SU-DHL-6 (cell line): Measurements from ENCODE around the gene TGDS.

Experiments used
- H2AFZ ChIP-seq: fragments of 200-600 bp; sonication (generic); 2 replicates; pipeline ENCODE4 v1.6.1; 2014; ENCODE audit warnings: low read depth, mild to moderate bottlenecking, moderate library complexity, mixed read lengths, antibody characterized with exemption, low read length; ENCODE audit not compliant: severe bottlenecking
- H3F3A ChIP-seq: fragments of 200-600 bp; shearing (Covaris generic); 2 replicates; pipeline ENCODE4 v1.6.0; 2016; ENCODE audit warnings: antibody characterized with exemption, mild to moderate bottlenecking; ENCODE audit not compliant: insufficient read depth
- H3K27ac ChIP-seq: fragments of 200-600 bp; sonication (generic); 2 replicates; pipeline ENCODE4 v1.5.1; 2016; ENCODE audit warnings: low read depth, mild to moderate bottlenecking, low read length, moderate library complexity, mixed read lengths
- H3K27me3 ChIP-seq: fragments of 200-600 bp; sonication (generic), shearing (Covaris generic); 2 replicates; pipeline ENCODE4 v1.6.0; 2014; ENCODE audit warnings: mild to moderate bottlenecking, low read length
- H3K36me3 ChIP-seq: fragments of 200-600 bp; sonication (generic); 2 replicates; pipeline ENCODE4 v1.6.1; 2014; ENCODE audit warnings: mild to moderate bottlenecking, low read length, mixed read lengths
- H3K4me2 ChIP-seq: fragments of 300-600, 200-600 bp; shearing (Covaris generic), sonication (generic); 2 replicates; pipeline ENCODE4 v1.6.0; 2014; ENCODE audit warnings: low read length, low read depth, mild to moderate bottlenecking; ENCODE audit not compliant: poor library complexity, severe bottlenecking
- H3K4me3 ChIP-seq: fragments of 200-600 bp; sonication (generic); 2 replicates; pipeline ENCODE4 v1.5.1; 2014; ENCODE audit warnings: antibody characterized with exemption, low read length, mild to moderate bottlenecking, mixed read lengths; ENCODE audit not compliant: insufficient read depth, poor library complexity, severe bottlenecking
- H3K79me2 ChIP-seq: fragments of 200-600 bp; sonication (generic); 2 replicates; pipeline ENCODE4 v1.6.1; 2014; ENCODE audit warnings: mild to moderate bottlenecking, low read length, moderate library complexity; ENCODE audit not compliant: insufficient read depth
- H3K9ac ChIP-seq: fragments of 200-600 bp; sonication (generic); 2 replicates; pipeline ENCODE4 v1.7.0; 2014; ENCODE audit warnings: mild to moderate bottlenecking, low read length
- H3K9me2 ChIP-seq: fragments of 200-600 bp; sonication (generic); replicated peaks from 2 replicates; pipeline ENCODE4 v1.6.1; 2014; ENCODE audit warnings: low read length; ENCODE audit not compliant: insufficient read depth
- H3K9me3 ChIP-seq: fragments of 200-600 bp; sonication (generic); 2 replicates; pipeline ENCODE4 v1.6.1; 2014; ENCODE audit warnings: low read length, mixed read lengths; ENCODE audit not compliant: insufficient read depth
- H4K20me1 ChIP-seq: fragments of 200-600 bp; sonication (generic); 2 replicates; pipeline ENCODE4 v1.6.1; 2014; ENCODE audit warnings: low read depth, mild to moderate bottlenecking, antibody characterized with exemption, low read length, moderate library complexity, mixed read lengths
- EZH2phosphoT487 ChIP-seq: fragments of 200-600 bp; sonication (generic), shearing (Covaris generic); conservative IDR thresholded peaks from 2 replicates; pipeline ENCODE4 v1.6.1; 2018; ENCODE audit warnings: mild to moderate bottlenecking, antibody characterized with exemption, low read length, moderate library complexity, mixed read lengths
- TF ChIP-seq, protein P1 (sequence below): fragments of 200-600 bp; sonication (generic); IDR thresholded peaks from one replicate; pipeline ENCODE4 v1.5.1; 2017; ENCODE audit warnings: antibody characterized with exemption, mild to moderate bottlenecking, low read length, moderate library complexity; ENCODE audit not compliant: insufficient read depth, poor library complexity, severe bottlenecking

TGDS gene

DNA sequence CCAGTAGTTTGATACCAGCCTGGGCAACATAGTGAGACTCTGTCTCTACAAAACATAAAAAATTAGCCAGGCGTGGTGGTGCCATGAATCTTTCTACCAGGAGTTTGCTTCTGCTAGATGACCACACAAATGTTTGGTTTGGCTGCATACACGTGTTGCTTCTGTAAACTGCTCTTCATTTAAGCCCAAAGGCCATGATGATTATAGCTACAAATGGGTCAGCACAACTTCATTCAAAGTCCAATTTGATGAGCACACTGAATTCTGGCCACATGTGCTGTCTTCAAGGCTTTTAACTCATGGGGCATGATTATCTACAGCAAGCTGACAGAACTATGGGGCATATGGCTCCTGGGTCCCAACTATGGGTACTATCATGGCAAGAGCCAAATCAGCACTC lies 70.2 kb downstream of the TGDS start:
- no peaks in the 10 kb centered on the region for H3K79me2 ChIP-seq
- H3F3A ChIP-seq, result no peaks in the 10 kb centered on the region
- H3K27ac ChIP-seq, result no peak overlapping the region
- no peaks in the 10 kb centered on the region for H3K27me3 ChIP-seq
- no peaks in the 10 kb centered on the region for H3K9me3 ChIP-seq
- no peak overlapping the region for H3K4me3 ChIP-seq
- TF ChIP-seq, protein P1, sequence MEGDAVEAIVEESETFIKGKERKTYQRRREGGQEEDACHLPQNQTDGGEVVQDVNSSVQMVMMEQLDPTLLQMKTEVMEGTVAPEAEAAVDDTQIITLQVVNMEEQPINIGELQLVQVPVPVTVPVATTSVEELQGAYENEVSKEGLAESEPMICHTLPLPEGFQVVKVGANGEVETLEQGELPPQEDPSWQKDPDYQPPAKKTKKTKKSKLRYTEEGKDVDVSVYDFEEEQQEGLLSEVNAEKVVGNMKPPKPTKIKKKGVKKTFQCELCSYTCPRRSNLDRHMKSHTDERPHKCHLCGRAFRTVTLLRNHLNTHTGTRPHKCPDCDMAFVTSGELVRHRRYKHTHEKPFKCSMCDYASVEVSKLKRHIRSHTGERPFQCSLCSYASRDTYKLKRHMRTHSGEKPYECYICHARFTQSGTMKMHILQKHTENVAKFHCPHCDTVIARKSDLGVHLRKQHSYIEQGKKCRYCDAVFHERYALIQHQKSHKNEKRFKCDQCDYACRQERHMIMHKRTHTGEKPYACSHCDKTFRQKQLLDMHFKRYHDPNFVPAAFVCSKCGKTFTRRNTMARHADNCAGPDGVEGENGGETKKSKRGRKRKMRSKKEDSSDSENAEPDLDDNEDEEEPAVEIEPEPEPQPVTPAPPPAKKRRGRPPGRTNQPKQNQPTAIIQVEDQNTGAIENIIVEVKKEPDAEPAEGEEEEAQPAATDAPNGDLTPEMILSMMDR, result no peak
- TF ChIP-seq EZH2phosphoT487, result no peak
- H3K4me2 ChIP-seq, result no peak overlapping the region
- no peaks in the 10 kb centered on the region for H3K9me2 ChIP-seq
- no peak overlapping the region for H2AFZ ChIP-seq
- H3K36me3 ChIP-seq, result no peaks in the 10 kb centered on the region
- H4K20me1 ChIP-seq, result no peaks in the 10 kb centered on the region
- no peak overlapping the region for H3K9ac ChIP-seq

DNA sequence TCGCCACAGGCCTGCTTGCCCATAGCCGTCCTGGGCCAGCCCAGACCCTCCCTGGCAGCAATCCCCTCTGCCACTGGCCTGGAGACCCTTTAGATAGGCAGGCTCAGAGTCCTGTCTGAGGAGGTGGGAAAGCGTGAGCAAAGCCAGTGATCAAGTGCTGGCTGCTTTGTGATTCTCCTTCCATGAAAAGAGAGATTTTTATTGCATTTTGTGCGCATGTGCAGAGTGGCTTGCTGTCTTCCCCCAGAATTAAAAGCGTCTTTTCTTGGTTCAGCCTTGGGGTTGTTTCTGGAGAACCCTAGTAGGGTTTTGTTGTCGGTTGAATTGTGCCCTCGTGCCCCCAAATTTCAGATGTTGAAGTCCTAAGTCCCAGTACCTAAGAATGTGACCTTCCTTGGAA lies 71.5 kb downstream of the TGDS start:
- Histone ChIP-seq H2AFZ (no peak overlapping the region), H3K9me2 (no peaks in the 10 kb centered on the region), H3K9ac (no peak overlapping the region), H3F3A (no peaks in the 10 kb centered on the region), H3K9me3 (no peaks in the 10 kb centered on the region), H3K4me2 (no peak overlapping the region), H3K4me3 (no peak overlapping the region), H3K27ac (no peak overlapping the region), H4K20me1 (no peaks in the 10 kb centered on the region), H3K79me2 (no peaks in the 10 kb centered on the region), H3K27me3 (no peaks in the 10 kb centered on the region), H3K36me3 (no peaks in the 10 kb centered on the region)
- TF ChIP-seq EZH2phosphoT487, result no peak
- TF ChIP-seq, protein P1, result no peak
